Measurements from ENCODE around the gene CCDC57.

Gene CCDC57

DNA sequence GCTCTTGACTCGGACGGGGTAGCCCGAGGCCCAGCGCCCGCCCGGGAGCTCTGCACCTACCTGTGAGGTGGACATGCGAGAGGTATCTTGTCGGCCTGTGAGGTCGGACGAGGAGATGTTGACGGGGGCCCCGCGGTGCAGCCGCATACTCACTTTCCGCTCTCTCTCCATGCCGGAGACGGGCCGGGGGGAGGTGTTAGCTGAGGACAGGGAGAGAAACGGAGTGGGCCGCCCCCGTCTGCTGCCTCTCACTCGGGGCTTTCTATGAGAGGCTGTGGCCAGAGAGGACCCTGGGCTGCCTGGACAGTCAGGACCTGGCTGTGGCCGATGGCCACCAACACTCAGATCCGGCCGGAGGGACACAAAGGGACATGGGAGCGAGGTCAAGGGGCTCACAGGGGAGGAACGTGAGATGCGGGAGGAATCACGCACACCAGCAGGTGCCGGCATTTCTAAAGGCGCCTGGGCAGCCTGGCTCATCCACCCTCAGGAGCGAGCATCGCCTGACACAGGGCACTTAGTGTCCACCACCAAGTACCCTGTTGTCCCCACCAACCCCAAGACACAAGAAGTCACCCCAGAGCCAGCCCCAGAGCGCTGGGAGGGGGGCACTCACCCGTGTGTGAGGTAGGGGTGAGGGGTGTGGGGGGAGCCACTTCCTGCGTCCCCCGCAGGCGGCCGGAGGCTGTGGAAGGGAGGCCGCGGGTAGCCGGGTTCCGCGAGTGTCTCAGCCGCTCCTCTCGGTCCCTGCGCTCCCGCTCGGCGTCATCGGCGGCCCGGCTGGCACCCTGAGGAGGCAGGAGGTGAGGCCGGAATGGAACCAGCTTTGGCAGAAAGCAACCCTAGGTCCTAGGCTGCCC, 36.4 kb upstream of the CCDC57 start:
- TF ChIP-seq, protein P1, sequence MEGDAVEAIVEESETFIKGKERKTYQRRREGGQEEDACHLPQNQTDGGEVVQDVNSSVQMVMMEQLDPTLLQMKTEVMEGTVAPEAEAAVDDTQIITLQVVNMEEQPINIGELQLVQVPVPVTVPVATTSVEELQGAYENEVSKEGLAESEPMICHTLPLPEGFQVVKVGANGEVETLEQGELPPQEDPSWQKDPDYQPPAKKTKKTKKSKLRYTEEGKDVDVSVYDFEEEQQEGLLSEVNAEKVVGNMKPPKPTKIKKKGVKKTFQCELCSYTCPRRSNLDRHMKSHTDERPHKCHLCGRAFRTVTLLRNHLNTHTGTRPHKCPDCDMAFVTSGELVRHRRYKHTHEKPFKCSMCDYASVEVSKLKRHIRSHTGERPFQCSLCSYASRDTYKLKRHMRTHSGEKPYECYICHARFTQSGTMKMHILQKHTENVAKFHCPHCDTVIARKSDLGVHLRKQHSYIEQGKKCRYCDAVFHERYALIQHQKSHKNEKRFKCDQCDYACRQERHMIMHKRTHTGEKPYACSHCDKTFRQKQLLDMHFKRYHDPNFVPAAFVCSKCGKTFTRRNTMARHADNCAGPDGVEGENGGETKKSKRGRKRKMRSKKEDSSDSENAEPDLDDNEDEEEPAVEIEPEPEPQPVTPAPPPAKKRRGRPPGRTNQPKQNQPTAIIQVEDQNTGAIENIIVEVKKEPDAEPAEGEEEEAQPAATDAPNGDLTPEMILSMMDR (IDR thresholded peaks at IDR 0.05; ENCODE audit: low read depth, low read length): no peak
- DNase-seq (ENCODE audit: extremely low read depth, low read depth): no peak

DNA sequence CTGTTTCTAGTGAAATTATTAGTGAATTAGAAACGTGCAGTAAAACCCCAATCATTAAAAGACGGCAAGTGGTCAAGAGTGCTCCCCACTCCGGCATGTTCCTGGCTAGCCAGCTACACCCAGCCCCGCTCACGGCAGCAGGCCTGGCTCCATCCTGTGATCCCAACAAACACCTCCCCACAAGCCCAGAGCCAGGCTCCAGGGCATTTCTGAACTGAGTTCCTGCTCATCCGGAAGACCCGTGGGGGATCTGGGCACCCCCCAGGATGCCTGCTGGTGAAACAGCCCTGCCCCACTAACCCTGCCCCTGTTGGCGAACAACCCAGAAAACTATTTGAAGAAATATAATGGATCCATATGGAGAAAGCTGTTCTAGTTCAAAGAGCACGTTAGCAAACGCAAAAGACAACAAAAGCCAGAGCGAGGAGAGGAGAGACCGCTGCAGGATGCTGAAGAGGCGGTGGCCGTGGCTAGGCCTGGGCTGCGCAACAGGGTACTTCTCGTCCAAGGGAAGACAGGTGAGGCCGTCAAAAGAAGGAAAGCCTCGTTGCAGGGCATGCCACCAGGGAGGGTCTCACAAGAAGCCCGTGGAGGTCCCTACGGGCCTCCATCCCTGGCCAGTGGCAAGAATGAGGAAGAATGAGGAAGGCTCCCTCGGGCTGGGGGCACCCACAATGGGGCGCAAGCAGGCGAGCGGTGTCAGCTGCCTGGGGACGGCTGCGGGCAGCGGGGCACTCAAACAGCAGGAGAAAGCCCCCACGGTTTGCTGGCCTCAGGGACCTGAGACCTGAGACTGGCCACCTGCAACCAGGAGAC, 35.4 kb upstream of the CCDC57 start:
- DNase-seq (ENCODE audit: extremely low read depth, low read depth): no peak
- TF ChIP-seq, protein P1 (IDR thresholded peaks at IDR 0.05; ENCODE audit: low read depth, low read length): no peak

DNA sequence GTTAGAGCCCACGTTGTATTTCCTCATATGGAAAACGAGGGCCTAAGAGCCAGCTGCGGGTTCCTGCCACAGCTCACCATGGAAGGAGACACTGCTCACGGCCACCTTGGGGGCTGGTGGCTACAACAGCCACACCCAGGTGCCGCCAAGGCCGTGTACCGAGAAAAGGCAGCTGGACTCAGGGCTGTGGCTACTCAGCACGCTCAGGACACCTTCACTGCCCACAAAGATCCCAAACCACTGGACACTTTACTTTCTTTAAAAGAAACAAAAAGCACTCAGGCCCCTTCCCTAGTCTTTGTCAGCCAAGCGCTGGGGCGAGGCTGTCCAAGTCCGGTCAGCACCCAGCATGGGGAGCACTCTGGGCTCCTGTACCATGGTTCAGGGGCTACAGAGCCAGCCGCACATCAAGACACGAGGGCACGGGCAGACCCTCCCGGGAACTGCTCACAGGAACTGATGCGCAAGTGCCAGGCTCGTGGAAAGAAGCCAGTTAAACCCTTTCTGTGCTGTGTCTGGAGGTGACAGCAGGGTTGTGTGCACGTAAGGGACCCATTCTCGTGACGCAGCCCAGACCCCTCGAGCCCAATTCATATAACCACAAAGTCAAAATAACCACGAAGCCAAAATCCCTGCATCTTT, 34.7 kb upstream of the CCDC57 start:
- TF ChIP-seq, protein P1 (IDR thresholded peaks at IDR 0.05; ENCODE audit: low read depth, low read length): no peak
- no peak for DNase-seq (ENCODE audit: extremely low read depth, low read depth)

DNA sequence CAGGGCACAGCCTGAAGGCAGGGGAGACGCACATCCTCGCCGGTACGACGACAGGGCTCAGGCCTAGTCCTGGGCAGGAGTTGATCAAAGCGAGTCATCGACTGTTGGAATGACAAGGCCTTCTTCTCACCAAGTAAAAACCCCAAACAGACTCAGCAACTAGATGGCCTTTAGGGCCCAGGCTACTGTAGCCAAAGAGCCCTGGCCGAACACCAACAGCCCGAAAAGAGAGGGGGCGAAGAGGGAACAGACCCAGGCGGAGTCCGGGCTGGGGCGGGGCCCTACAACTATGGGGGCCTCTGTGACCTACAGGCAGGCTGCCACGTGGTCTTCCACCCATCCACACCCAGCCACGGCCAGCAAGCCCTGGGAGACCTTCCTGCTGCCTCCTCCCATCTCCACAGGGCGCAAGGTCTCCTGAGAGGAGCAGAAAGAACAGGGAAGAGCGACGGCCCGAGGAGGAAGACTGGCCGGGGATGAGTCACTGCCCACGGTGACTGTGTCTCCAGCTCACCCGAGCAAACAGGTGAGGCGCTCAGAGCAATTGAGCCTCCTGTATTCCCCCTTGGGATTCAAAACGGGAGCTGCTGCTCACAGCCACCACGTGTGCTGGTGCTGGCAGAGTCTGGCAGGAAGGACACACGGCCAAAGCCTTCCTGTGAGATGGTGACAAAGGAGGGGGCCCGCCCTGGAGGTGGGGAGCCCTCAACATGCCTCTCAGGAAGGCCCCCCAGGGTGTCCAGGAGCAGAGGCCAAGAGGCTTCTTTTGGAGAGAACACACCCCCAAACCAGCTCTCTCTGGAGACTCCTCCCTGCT, 33.9 kb upstream of the CCDC57 start:
- DNase-seq (ENCODE audit: extremely low read depth, low read depth): no peak
- TF ChIP-seq, protein P1 (IDR thresholded peaks at IDR 0.05; ENCODE audit: low read depth, low read length): no peak

DNA sequence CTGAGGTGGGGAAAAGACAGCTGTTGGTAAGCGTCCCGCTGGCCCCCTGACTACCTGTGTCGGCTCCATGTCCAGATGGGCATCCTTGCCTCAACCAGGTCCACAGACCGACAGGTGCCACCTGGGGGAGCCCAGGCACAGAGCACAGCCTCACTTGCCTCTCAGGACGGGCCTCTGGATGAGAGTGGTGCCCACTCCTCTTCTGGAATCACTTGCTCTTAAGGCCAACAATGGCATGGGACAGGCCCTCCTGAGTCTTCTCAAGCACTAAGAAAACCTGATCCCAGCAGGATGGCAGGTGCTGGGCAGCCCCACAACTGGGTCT, 33.4 kb upstream of the CCDC57 start:
- TF ChIP-seq, protein P1 (IDR thresholded peaks at IDR 0.05; ENCODE audit: low read depth, low read length): no peak
- no peak for DNase-seq (ENCODE audit: extremely low read depth, low read depth)

DNA sequence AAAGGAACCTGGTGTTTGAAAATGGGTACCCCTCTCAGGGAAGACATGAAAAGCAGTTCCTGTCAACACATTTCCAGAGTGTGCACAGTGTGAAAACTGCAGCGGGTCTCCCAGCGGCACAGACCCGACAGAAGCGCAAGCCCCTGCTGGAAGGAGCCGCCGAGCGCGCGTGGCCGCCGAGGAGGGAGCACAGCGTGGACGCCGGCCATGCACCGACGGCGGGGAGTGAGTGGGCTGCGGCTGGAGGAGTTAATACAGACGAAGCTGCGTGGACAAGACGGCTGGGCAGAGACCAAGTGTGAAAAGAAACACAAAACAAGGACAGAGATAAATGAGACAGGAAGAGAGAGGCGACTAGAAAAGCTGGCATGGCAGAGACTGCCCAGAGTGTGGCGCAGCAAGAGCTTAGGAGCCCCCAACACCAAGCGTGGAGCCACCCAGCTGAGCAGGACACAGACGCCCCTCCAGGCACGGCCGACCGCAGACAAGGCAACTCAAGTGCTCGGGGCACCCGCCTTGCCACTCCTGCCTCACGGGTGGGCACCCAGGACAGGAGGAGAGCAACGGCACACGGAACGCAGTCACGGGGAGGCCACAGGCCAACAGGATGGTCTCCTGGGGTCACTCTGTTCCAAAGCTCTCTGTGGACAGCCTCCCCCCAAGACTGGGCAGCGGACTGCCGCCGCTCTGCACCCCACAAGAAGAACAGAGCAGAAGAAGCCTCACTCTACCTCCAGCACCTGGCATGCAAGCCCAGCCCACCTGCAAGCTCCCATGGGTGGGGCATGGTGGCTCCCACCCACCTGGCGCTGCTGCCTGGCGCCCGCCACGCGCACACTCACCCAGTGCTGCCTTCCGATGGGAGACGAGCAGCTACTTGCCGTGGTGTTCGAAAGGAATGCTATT, 32.7 kb upstream of the CCDC57 start:
- TF ChIP-seq, protein P1 (IDR thresholded peaks at IDR 0.05; ENCODE audit: low read depth, low read length): no peak
- no peak for DNase-seq (ENCODE audit: extremely low read depth, low read depth)
